Stimulated activated CD4-positive, alpha-beta T cell treated with anti-CD3 and anti-CD28 coated beads, Interleukin-4, amount 100 ng/mL, for 48 hours (primary cell): ENCODE results near the gene DCAF8.

Experiments
- DNase-seq, 2 donors: peaks; one replicate each; pipeline ENCODE4 v3.0.0-alpha.2; 2020; ENCODE audit warnings: low read depth in 2 of 2

Gene DCAF8

DNA sequence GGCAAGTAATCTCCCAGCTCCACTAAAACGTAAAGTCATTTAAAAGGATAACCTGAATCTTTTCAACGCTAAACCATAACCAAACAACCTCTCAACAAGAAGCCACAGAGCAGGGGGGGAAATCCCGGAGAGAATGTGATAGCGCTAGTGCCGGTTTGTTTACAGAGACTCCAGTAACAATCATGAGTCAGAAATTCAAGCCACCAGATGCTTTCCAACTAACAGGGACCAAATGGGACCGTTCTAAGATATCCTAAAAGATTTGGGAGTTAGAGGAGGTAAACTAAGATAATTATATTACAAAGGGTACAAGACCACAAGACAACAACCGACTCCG lies 825 bp downstream of the DCAF8 start:
- peak; percentile 33 to 56 for DNase-seq

GRCh38 chr1:160260406-160261382 lies 1.7 kb downstream of the DCAF8 start:
- DNase-seq, result no peak

- no peak for DNase-seq
Measured at GRCh38 chr1:160258177-160258798, 4.1 kb downstream of the DCAF8 start.

DNA sequence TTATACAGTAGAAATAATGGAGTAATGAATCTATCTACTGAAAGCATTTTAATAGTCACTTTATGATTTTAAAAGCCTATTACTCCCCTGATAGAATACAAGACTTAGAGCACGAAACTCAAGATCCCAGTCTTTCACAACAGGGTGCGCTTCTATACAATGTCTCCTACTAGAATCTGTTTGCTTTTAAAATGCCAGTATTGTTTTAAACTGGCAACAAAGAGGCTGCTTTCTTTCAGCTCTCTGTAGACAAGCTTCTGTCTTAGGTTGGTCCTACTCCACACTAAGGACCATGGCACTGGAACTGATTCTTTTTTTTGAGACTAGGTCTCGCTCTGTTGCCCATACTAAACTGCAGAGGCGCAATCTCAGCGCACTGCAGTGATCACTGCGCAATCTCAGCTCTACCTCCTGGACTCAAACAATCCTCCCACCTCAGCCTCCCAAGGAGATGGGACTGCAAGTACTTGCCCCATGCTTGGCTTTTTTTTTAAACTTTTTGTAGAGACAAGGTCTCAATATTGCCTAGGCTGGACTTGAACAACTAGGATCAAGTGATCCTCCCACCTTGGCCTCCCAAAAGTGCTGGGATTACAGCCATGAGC lies 4.8 kb downstream of the DCAF8 start:
- DNase-seq, result no peak

- no peak for DNase-seq
Measured at GRCh38 chr1:160256396-160257046, 5.8 kb downstream of the DCAF8 start.

DNA sequence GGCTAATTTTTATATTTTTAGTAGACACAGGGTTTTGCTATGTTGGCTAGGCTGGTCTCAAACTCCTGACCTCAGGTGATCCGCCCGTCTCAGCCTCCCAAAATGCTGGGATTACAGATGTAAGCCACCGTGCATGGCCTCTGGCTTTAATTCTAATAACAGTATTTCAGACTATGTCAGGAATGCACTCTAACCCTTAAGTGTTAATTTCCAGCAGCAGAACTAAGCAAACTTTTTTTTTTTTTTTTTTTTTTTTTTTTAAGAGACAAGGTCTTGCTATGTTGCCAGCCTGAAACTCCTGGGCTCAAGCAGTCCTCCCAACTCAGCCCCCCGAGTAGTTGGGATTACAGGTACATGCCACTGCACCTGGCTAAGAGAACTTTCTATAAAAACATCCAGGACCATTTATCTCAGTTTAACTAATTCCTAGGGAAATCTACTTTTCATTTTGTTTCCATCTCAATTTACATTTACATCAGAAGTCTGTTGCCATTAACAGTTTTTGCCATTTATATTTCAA lies 6.5 kb downstream of the DCAF8 start:
- DNase-seq, result no peak

DNA sequence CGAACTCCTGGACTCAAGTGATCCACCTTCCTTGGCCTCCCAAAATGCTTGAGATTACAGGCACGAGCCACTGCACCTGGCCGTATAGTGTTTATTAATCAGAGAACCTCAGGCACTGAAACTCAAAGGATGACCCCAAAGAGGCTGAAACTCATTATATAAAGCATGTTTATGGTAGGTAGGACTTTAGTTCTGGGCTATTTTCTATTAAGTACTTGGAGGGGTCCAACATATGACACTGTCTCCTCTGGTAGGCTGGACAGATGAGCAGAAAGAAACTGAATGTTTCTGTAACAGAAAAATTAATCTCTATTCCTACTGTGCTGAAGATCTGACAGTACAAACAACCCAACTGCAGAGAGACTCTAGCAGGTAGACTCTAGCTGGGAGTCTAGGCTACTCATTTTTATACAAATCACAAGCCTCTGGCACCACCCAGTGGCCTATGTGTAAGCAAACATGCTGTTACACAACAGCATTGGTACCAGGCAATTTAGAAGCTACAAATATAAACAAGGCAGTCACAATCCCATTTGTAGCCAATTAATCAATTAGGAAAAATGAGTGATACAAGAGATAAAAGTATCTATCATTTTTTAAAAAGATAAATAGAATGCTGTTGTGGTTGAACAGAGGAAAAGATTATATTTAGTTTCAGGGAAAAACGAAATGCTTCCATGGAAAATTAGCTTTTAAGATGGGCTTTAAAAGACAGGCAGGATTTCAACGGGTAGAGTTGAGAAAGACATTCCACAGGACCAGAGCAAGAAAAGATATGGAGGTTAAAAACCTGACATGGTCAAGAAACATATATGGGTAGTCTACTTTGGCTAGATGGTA lies 10.4 kb downstream of the DCAF8 start:
- peak; percentile 27 to 38 for DNase-seq

DNA sequence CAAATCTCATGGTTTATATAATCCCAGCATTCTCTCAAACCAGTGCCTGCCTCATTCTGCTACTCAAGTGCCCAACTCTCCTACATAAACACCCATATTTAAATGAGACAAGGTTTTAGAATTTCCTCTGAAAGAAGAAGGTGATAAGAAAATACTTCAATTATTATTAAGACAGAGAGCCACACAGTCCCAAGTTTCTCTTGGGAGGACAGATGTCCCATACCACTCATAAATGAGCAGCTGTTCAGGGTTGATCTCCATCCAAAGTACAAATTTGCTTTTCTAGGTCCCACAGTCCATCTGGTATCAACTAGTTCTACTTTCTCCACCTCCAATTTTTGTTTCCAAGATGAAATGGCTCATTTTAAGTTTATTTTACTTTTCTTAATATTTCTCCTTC lies 11.3 kb downstream of the DCAF8 start:
- DNase-seq, result no peak

- DNase-seq, result no peak
Measured at GRCh38 chr1:160247053-160247452, 15.3 kb downstream of the DCAF8 start.

- DNase-seq, result no peak
Measured at GRCh38 chr1:160245434-160245833, 16.9 kb downstream of the DCAF8 start.

DNA sequence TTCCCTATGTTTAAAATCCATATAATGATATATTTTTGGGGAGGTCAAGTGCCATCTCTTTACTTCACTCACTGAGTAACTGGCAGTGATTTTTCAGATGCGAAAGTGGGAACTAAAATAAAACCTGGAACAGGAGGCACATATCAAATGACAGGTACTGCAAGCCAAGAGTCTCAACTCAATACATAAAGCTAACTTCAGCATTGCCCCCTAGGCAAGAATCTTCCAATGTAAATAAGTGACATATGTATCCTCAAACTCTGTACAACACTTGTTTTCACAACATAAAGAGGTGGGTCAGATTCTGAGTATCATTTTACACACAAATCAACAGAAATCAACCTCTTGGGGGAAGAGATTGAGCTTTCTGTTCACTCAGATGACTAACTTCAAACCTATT lies 18.1 kb downstream of the DCAF8 start:
- DNase-seq, result no peak

GRCh38 chr1:160243767-160244166 lies 18.6 kb downstream of the DCAF8 start:
- DNase-seq, result no peak

GRCh38 chr1:160239582-160240299 lies 22.6 kb downstream of the DCAF8 start:
- DNase-seq, result no peak

GRCh38 chr1:160238408-160238807 lies 23.9 kb downstream of the DCAF8 start:
- no peak for DNase-seq

GRCh38 chr1:160237558-160237957 lies 24.8 kb downstream of the DCAF8 start:
- no peak for DNase-seq

DNA sequence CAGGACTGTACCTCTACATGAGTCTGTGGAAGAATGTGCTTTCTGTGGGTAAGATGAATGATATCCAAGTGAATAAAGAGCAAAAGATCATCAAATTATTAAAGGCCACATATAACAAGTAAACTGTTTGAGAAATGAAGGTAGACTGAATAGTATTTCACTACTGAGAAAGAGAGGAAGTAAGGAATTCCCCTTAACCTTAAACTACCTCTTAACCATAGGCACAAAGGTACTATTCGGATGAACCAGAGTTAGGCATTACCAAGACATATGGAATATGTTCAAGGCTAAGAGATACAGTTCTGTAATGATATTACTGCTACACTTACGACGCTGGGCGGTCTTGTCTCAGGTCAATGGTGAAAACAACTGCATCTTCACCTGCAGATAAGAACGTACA lies 25.5 kb downstream of the DCAF8 start:
- DNase-seq, result no peak

GRCh38 chr1:160232911-160233310 lies 29.4 kb downstream of the DCAF8 start:
- no peak for DNase-seq

DNA sequence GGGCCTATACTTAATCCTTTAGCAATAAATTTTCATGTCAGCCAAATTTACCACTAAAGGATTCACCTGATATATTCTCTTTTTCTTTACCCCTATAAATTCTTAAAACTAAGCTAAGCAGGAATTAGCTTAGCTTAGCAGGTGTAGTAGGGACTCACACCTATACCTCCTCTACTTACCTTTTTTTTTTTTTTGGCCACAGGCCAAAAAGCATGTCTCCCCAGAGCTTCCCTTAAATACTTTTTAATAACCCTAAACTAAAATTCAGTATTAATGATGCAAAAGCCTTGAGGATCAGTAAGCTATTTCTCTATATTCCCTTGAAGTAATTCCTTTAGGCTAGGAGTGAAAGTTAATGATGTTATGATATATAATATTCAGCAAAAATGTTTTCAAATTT lies 33.9 kb downstream of the DCAF8 start:
- DNase-seq, result no peak

DNA sequence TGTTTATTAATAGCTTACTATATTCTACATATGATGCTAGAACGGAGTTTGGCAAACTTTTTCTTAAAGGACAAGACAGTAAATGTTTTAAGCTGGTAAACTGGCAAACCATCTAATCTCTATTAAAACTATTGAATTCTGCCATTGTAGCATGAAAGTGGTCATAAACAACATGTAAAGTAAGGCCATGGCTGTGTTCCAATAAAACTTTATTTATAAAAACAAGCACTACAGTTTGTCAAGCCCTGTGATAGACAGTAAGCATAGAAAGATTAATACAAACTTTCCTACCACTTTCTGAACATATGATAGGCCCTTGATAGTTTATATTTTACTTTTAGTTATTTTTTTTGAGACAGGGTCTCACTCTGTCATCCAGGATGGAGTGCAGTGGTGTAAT lies 34.8 kb downstream of the DCAF8 start:
- DNase-seq, result no peak

DNA sequence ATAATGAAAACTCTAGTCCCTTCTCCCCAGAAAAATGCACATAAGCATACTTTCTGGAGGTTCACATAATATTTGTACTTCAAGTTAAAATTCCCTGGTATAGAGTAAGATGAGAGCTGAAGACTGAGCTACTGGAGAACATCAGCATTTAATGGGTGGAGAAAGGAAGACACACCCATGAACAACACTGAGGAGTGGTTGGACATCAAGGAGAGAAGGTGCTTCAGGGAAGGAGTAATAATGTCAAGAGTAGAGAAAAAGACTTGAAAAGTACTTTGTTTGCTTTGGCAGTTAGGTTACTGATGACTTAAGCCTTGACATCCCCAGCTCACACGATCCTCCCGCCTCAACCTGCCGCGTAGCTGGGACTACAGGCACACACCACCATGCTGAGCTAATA lies 35.3 kb downstream of the DCAF8 start:
- DNase-seq, result no peak

- no peak for DNase-seq
Measured at GRCh38 chr1:160226623-160227022, 35.7 kb downstream of the DCAF8 start.
